DMS53 (cell line): Measurements from ENCODE around the gene CHST14.
"Not testable (repeated sequence)": the region's sequence is repeated elsewhere in the genome, so short reads cannot be mapped to it uniquely, and the experiment has no call there.

Experiments used
- DNase-seq: peaks from one replicate; lab custom pipeline; 2025; lab: John Stamatoyannopoulos, UW

CHST14 gene

DNA sequence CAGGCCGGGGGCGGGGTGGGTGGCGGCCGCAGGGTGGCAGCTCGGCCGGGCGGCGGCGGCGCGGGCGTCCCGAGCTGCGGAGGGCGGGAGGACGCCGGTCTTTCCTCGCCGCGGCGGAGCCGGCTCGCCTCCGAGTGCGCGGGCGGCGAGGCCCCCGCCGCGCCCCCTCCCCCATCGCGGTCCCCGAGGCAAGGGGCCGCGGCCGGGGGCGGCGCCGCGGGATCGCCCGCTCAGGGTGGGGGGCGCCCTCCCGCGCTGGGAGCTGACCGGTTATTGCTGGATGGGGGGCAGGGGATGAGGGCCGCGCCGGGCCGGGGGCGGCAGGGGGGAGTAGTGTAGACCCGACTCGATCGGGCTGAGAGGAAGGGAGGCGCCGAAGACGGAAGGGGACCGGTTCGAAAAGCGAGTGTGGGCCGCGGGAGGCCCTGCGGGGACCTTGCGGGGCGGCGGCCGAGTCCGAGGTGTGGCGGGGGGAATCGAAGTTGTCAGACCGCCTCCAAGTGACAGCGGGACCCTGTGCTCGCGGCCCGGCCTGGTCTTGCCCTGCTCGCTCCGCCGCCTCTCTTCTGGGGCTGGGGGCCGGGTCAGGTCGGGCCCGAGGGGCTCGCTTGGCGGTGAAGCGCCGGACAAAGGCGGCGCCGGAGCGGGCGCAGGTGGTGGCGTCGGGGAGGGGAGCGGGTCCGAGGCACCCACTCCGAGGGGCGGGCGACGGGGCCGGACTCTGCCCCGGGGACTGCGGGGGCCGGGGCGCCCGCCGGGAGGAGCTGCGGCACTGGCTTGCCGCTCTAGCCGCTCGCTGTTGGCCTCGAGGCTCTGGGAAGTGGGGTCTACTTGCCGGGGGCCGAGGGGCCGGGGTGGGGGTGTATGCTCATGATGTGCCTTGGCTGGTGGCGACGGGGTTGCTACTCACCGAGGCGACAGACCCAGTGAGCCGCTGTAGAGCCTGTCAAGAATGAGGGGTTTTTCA is 28.9 kb upstream of the CHST14 start:
- DNase-seq, result peak; percentile 20

- no peak for DNase-seq
Observed at GRCh38 chr15:40443255-40443654, 27.5 kb upstream of the CHST14 start.

GRCh38 chr15:40443846-40444245 is 26.9 kb upstream of the CHST14 start:
- no peak for DNase-seq

- DNase-seq, result no peak
Observed at GRCh38 chr15:40444736-40445135, 26.0 kb upstream of the CHST14 start.

- DNase-seq, result no peak
Observed at GRCh38 chr15:40445421-40445922, 25.3 kb upstream of the CHST14 start.

GRCh38 chr15:40446144-40446543 is 24.6 kb upstream of the CHST14 start:
- DNase-seq, result no peak

DNA sequence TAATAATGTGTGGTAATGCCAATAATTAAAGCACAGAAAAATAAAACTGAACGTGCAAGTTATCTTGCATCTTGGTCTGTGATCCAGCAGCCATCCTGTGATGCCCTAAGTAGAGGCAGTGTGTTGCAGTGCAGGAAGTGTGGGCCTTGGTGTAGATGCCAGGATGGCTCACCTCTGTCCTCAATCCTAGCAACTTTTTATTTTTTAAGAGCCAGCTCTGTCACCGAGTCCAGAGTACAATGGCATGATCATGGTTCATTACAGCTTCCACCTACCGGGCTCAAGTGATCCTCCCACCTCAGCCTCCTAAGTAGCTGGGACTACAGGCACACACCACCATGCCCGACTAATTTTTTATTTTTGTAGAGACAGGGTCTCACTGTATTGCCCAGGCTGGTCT is 22.4 kb upstream of the CHST14 start:
- no peak for DNase-seq

- peak; percentile 25 for DNase-seq
Observed at GRCh38 chr15:40449275-40449674, 21.5 kb upstream of the CHST14 start.

DNA sequence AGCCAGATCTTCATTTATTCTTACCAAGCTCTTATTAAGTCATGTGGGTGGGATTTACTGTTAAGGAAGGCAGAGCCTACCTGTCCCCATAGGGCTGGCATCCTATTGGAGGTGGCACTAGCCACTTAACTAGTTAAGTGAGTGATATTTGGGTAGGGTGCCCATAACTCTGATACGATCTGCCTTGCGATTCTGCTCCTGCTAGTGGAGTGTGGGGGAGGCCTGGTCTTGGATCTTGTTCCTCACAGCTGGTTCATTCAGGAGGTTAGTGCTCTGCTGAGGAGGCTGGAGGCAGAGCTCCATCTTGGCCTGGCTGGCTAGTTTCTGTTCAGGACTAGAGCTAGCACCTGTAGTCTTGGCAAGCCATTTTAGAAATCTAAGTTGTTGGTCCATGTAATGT is 20.7 kb upstream of the CHST14 start:
- no peak for DNase-seq

GRCh38 chr15:40451527-40452158 is 19.1 kb upstream of the CHST14 start:
- no peak for DNase-seq

GRCh38 chr15:40452296-40453090 is 18.3 kb upstream of the CHST14 start:
- no peak for DNase-seq

DNA sequence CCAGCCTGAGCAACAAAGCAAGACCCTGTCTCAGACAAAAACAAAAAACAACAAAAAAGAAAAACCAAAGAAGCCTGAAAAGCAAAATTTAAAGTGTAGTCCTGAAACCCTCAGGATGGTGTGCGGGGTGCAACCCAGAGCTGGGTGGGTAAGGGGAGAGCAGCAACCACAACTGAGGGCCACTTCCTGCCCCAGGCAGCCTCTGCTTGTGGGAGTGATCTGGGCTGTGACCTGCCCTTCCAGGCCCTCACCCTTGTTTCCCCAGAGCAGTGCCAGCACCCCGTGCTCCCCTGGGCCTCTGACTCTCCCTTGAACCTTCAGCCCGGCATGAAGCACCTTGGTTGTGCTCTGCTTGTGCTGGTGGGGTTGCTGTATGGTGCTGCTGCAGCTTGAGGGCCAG is 16.8 kb upstream of the CHST14 start:
- not testable (repeated sequence) for DNase-seq

DNA sequence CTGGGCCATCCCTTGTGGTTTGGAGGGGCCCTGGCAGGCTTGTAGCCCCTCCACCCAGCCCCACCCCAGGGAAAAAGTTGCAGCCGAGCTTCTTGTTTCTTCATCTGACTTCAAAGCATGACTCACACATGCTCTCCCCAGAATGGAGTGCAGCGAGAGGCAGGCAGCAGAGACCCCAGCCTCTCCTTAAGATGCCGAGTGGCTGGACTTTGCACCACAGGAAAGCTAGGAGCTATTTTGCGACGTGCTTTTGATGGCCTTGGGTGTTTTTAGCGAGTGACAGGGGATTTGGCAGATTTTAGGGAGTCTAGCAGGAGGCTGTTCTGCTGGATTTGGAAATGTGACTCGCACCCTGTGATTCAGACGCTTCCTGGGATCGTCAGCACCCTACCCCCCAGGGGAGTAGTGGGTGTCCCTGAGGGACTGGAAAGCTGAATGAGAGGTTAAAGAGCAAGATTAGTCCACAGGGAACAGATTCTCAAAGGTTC is 15.8 kb upstream of the CHST14 start:
- no peak for DNase-seq

DNA sequence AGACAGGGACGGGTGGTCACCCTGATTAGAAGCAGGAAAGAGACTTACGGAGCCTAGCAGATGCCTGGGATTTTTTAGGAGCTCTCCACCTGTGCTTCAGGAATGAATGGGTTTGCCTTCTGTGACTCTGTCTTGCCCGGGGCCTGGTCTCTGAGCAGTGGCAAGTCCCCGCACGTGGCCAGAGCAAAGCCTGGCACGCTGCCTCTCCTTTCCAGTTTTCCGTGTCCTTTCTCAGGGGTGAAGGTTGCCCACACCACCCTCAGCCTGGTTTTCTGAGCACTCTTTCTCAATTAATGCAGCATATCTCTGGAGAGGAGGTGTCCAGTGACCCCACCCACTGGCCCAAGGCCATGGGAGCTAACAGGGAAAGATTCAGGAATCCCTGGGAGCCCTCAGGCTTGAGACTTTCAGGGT is 14.5 kb upstream of the CHST14 start:
- no peak for DNase-seq

DNA sequence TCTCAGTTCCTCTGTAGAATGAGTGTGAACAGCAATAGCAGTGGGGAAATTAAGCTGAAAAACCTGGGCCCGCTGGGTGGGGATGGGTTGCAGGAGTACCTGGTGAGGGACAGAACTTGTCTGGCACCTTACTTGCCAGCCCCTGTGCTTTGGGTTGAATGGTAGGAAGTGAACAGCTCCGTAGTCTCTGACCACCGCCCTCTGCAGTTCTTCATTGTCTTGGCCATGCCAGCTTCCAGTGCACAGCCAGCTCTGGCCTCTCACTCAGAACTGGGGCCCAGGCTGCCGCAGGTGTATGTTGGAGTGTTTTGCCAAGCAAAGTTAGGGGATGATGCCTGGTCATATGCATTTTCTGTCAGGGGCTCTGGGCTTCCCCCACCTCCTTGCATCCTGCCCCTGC is 14.0 kb upstream of the CHST14 start:
- no peak for DNase-seq

GRCh38 chr15:40458495-40459371 is 12.1 kb upstream of the CHST14 start:
- no peak for DNase-seq

GRCh38 chr15:40459391-40460015 is 11.3 kb upstream of the CHST14 start:
- no peak for DNase-seq

- no peak for DNase-seq
Observed at GRCh38 chr15:40460404-40460803, 10.4 kb upstream of the CHST14 start.

- DNase-seq, result no peak
Observed at GRCh38 chr15:40461958-40462357, 8.8 kb upstream of the CHST14 start.

GRCh38 chr15:40463279-40463678 is 7.5 kb upstream of the CHST14 start:
- no peak for DNase-seq
